ENCODE data around the gene NISCH.

NISCH gene

GRCh38 chr3:52529376-52530333 lies 74.3 kb downstream of the NISCH start:
- DNase-seq: no peak

- DNase-seq: no peak
Observed at GRCh38 chr3:52530918-52531826, 75.8 kb downstream of the NISCH start.

- DNase-seq: no peak
Observed at GRCh38 chr3:52531860-52532516, 76.6 kb downstream of the NISCH start.

GRCh38 chr3:52532517-52532837 lies 77.1 kb downstream of the NISCH start:
- no peak for DNase-seq

GRCh38 chr3:52532838-52533622 lies 77.6 kb downstream of the NISCH start:
- peak in 1 of 2 experiments; percentile 6 for DNase-seq

- DNase-seq: peak; percentile 20 to 85
Observed at GRCh38 chr3:52533623-52534280, 78.3 kb downstream of the NISCH start, which contains the start of gene NT5DC2. Gene NT5DC2, minus strand, starts transcription at chr3:52533857. Its CDS starts 120 bp downstream, at chr3:52533737.

GRCh38 chr3:52534281-52535183 lies 79.1 kb downstream of the NISCH start:
- DNase-seq: no peak

- no peak for DNase-seq
Observed at GRCh38 chr3:52535411-52536111, 80.2 kb downstream of the NISCH start.

- DNase-seq: no peak
Observed at GRCh38 chr3:52536112-52536368, 80.6 kb downstream of the NISCH start.

GRCh38 chr3:52536369-52537164 lies 81.2 kb downstream of the NISCH start, which contains the start of gene UQCC5:
Gene UQCC5, plus strand, starts transcription at chr3:52536605. Its CDS starts 151 bp downstream, at chr3:52536756.
- peak; percentile 92 to 98 for DNase-seq

- no peak for DNase-seq
Observed at GRCh38 chr3:52537165-52537620, 81.8 kb downstream of the NISCH start.

- DNase-seq: no peak
Observed at GRCh38 chr3:52537726-52538421, 82.5 kb downstream of the NISCH start.

- no peak for DNase-seq
Observed at GRCh38 chr3:52539010-52539653, 83.7 kb downstream of the NISCH start.

GRCh38 chr3:52541050-52541449 lies 85.6 kb downstream of the NISCH start:
- DNase-seq: no peak

Measured in NCI-H524 (cell line).